Stomach (tissue), 9 donors: ENCODE data around the gene RBMS1. TPM values are rescaled to one million over a fixed set of nuclear protein-coding genes. Genes with fewer than 3 reads are reported as not detected.

Experiments
- DNase-seq, 2 donors: peaks; one replicate each; pipeline versions ENCODE4 v3.0.0 to v3.0.0-alpha.2; 2013 to 2019
- H3K27ac ChIP-seq, 5 donors: fragments of 200-600 bp in 4 of 5; sonication (generic) in 4 of 5; one replicate each; pipeline ENCODE4 v1.5.1; 2013 to 2019; ENCODE audit warnings: mild to moderate bottlenecking in 1 of 5, moderate library complexity in 1 of 5
- H3K27me3 ChIP-seq, 3 donors: fragments of 200-600 bp; sonication (generic); one replicate each; pipeline ENCODE4 v1.5.1; 2017 to 2019; ENCODE audit warnings: mixed run types in 1 of 3
- H3K36me3 ChIP-seq, 4 donors: fragments of 200-600 bp; sonication (generic); 1 replicate in 3 of 4; 2 replicates in 1 of 4; pipeline ENCODE4 v1.5.1; 2016 to 2019
- H3K4me1 ChIP-seq, 4 donors: fragments of 200-600 bp; sonication (generic); one replicate each; pipeline ENCODE4 v1.5.1; 2016 to 2019
- H3K4me3 ChIP-seq, 4 donors: fragments of 200-600 bp; sonication (generic) in 3 of 4; one replicate each; pipeline ENCODE4 v1.5.1; 2016 to 2019; ENCODE audit warnings: mild to moderate bottlenecking in 1 of 4
- H3K9me3 ChIP-seq, 4 donors: fragments of 200-600 bp; sonication (generic); one replicate each; pipeline ENCODE4 v1.5.1; 2016 to 2019
- EP300 ChIP-seq: sonication (generic); formaldehyde crosslinking; IDR thresholded peaks from one replicate; pipeline ENCODE4 v1.6.1; 2017; ENCODE audit warnings: antibody characterized with exemption
- POLR2A ChIP-seq, 4 donors: fragments of 450-650 bp; IDR thresholded peaks; one replicate each; pipeline ENCODE4 v1.6.1; 2016; ENCODE audit warnings: antibody characterized with exemption in 4 of 4, control low read depth in 2 of 4, mild to moderate bottlenecking in 1 of 4, moderate library complexity in 1 of 4
- POLR2AphosphoS5 ChIP-seq, 3 donors: sonication (generic); formaldehyde crosslinking; IDR thresholded peaks; one replicate each; pipeline ENCODE4 v1.6.1; 2016; ENCODE audit warnings: antibody characterized with exemption in 3 of 3
- WGBS, 5 donors: extraction: QIAGEN DNeasy Blood & Tissue Kit in 3 of 5; methylation state at CpG; one replicate each; pipeline versions ENCODE4 v1.1.5 to v1.1.7; 2013 to 2018; 5-methylcytosine and 5-hydroxymethylcytosine counted together
- intact Hi-C: fragments of 100-400 bp; cut with DNase I; formaldehyde crosslinking; loops from one replicate; pipeline ENCODE4 v1.15.1; 2023; ENCODE audit warnings: low total_unique reads
- polyA plus RNA-seq, 3 donors: library from polyadenylated mRNA; stranded (reverse); fragments of 200-250 nt; gene quantifications; one replicate each; pipeline ENCODE4 v1.2.3, GENCODE V29; 2013
- total RNA-seq, 5 donors: library from RNA; depleted of rRNA; stranded (reverse); fragments of >200 nt; gene quantifications; one replicate each; pipeline versions ENCODE4 v1.1.0 to v1.2.3, GENCODE V29; 2014 to 2016
- TF ChIP-seq, protein P1 (sequence below), 7 experiments: fragments of 450-650 bp in 4 of 7; fragments of 200-600 bp in 3 of 7; sonication (generic) in 3 of 7; IDR thresholded peaks; one replicate each; pipeline ENCODE4 v1.5.1; 2016 to 2019; ENCODE audit warnings: antibody characterized with exemption in 7 of 7, control low read depth in 2 of 7, mild to moderate bottlenecking in 1 of 7
- donor health status: healthy with polysubstance abuse.
- donor health status: Bipolar disorder and iron deficiency.
- donor health status: healthy.

RBMS1 gene
- total and polyA plus RNA-seq, 8 donors = 4.3 to 134 (median 27.8) TPM

DNA sequence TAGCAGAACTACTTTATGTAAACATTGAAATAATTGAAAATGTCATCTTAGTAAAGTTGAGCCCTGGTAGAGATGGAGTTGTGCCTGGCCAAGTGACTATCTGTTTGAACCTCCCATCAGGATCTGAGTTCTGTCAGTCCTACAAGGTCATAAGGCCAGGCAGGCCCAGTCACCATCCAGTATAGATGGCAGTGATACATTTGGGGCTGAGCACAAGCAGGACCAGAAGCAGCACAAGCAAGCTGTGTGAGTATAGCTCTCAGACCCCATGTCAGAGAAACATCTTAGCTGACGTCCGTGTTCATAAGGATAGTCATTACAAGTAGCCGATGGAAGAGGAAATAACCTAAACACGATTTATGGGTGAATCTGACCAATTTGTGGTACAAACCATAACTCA is 44.5 kb upstream of the RBMS1 start:
- Histone ChIP-seq H3K27me3 (no peaks in the 10 kb centered on the region), H3K36me3 (no peaks in the 10 kb centered on the region), H3K4me1 (no peaks in the 10 kb centered on the region), H3K4me3 (no peak overlapping the region), H3K9me3 (no peaks in the 10 kb centered on the region), H3K27ac (no peak overlapping the region)
- no peak for DNase-seq
- WGBS, 5 donors = 90 to 95% (median 90%) methylated on average over 4 of the region's 4 CpGs
- intact Hi-C loops = no loop called here
- TF ChIP-seq, protein P1, sequence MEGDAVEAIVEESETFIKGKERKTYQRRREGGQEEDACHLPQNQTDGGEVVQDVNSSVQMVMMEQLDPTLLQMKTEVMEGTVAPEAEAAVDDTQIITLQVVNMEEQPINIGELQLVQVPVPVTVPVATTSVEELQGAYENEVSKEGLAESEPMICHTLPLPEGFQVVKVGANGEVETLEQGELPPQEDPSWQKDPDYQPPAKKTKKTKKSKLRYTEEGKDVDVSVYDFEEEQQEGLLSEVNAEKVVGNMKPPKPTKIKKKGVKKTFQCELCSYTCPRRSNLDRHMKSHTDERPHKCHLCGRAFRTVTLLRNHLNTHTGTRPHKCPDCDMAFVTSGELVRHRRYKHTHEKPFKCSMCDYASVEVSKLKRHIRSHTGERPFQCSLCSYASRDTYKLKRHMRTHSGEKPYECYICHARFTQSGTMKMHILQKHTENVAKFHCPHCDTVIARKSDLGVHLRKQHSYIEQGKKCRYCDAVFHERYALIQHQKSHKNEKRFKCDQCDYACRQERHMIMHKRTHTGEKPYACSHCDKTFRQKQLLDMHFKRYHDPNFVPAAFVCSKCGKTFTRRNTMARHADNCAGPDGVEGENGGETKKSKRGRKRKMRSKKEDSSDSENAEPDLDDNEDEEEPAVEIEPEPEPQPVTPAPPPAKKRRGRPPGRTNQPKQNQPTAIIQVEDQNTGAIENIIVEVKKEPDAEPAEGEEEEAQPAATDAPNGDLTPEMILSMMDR (IDR thresholded peaks at IDR 0.05) = no peak

DNA sequence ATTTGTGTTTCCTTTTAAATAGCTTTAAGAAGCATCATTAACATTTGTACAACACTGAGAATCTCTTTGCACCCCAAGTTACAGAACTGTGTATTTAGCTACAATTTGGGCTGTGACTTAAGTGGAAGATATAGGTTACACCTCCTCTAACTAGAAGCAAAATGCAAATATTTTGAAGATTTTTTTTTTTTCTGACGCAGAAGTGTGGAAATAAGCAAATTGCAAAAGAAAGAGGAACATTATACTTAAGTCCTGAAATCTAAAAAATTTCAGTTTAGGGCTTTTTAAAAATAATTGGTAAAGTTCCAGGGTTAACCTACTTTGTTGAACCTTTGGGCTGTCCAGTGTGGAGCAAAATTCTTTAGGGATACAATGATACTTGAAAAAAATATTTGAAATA is 41.4 kb upstream of the RBMS1 start:
- intact Hi-C loops = no loop called here
- Histone ChIP-seq H3K4me3 (no peak overlapping the region), H3K9me3 (no peaks in the 10 kb centered on the region), H3K36me3 (no peaks in the 10 kb centered on the region), H3K27me3 (no peaks in the 10 kb centered on the region), H3K27ac (no peak overlapping the region), H3K4me1 (no peaks in the 10 kb centered on the region)
- 84 to 94% (median 90%) methylated on average over 1 of the region's 1 CpG for WGBS, 5 donors
- DNase-seq = no peak
- no peak for TF ChIP-seq POLR2A (IDR thresholded peaks at IDR 0.05)

DNA sequence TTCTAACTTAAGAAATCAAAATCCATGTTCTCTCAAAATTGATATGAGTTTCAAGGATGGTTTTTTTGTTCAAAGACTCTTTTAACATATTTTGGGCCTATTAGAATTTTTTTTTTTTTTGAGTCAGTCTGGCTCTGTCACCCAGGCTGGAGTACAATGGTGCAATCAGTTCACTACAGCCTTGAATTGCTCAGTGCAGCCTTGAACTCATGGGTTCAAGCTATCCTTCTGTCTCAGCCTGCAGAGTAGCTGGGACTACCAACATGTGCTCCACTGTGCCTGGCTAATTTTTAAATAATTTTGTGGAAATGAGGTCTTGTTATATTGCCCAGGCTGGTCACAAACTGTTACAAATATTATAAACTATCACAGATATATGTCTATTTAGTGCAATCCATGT is 40.6 kb upstream of the RBMS1 start:
- Histone ChIP-seq H3K9me3 (no peaks in the 10 kb centered on the region), H3K4me1 (no peaks in the 10 kb centered on the region), H3K36me3 (no peaks in the 10 kb centered on the region)

DNA sequence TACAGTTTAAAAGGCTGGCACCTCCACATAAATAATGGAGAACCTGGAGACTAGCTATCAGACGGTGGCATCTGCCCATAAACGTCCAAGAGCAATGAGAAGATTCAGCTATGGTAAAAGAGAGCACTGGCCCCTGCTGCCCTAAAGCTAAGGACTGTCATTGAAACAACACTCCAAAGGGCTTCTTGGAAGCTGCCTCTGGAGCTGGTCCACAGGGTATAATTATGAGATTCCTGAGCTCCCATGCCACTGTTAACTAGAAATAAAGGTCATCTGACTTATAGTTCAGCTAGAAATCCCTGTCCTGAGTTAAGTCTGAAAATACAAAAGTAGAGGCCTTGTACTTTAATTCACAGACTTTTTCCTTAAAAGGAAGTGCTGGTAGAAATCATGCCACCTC is 39.9 kb upstream of the RBMS1 start:
- Histone ChIP-seq H3K9me3 (no peaks in the 10 kb centered on the region), H3K4me3 (no peak overlapping the region), H3K4me1 (no peaks in the 10 kb centered on the region), H3K27me3 (no peaks in the 10 kb centered on the region), H3K36me3 (no peaks in the 10 kb centered on the region), H3K27ac (no peak overlapping the region)
- no peak for DNase-seq
- 69 to 86% (median 75%) methylated on average over 2 of the region's 2 CpGs for WGBS, 5 donors
- TF ChIP-seq EP300 = no peak
- TF ChIP-seq, protein P1 (IDR thresholded peaks at IDR 0.05) = no peak
- intact Hi-C loops = no loop called here

More for the DNA sequence above, 40.6 kb upstream of the RBMS1 start:
- no peaks in the 10 kb centered on the region for H3K27me3 ChIP-seq
- H3K27ac ChIP-seq = no peak overlapping the region
- no peak overlapping the region for H3K4me3 ChIP-seq
- no peak for DNase-seq
- TF ChIP-seq, protein P1 (IDR thresholded peaks at IDR 0.05) = no peak
- TF ChIP-seq POLR2A (IDR thresholded peaks at IDR 0.05) (no peak), POLR2AphosphoS5 (IDR thresholded peaks at IDR 0.05) (no peak), EP300 (no peak)
- intact Hi-C loops = no loop called here

DNA sequence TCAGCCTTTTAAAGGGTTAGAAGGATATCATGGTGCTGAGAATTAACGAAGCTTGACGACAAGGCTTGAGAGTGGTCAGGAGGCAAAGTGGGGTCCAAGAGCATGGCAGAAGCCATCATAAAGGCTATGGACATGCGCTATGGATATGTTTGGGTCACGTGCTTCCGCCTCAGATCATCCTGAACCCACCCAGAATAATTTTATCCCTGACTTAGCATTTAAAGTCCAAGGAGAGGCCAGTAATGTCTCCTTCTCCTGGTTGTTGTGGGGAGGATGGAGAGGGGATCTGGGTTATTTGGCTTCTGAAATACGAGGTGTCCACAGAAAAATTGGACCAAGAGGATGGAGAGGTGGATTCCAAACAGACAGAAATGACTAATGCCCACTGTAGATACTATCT is 38.8 kb upstream of the RBMS1 start:
- Histone ChIP-seq H3K4me3 (no peak overlapping the region), H3K36me3 (no peaks in the 10 kb centered on the region), H3K4me1 (no peaks in the 10 kb centered on the region), H3K9me3 (no peaks in the 10 kb centered on the region), H3K27me3 (no peaks in the 10 kb centered on the region), H3K27ac (no peak overlapping the region)
- TF ChIP-seq POLR2A (IDR thresholded peaks at IDR 0.05) = no peak
- no peak for TF ChIP-seq POLR2AphosphoS5 (IDR thresholded peaks at IDR 0.05)
- no peak for TF ChIP-seq EP300
- TF ChIP-seq, protein P1 (IDR thresholded peaks at IDR 0.05) = no peak
- intact Hi-C loops = no loop called here
- no peak for DNase-seq
- WGBS, 5 donors = 86 to 90% (median 88%) methylated on average over 6 of the region's 6 CpGs
